GM23248 (cell line): Measurements from ENCODE around the gene PRCC.

Experiments
- EZH2 ChIP-seq: fragments of 200-600 bp; sonication (generic); IDR thresholded peaks from 2 replicates; pipeline ENCODE4 v1.6.1; 2018; ENCODE audit warnings: antibody characterized with exemption, mild to moderate bottlenecking; ENCODE audit not compliant: insufficient read depth, poor library complexity, severe bottlenecking
- EZH2phosphoT487 ChIP-seq: fragments of 200-600 bp; sonication (generic); IDR thresholded peaks from 2 replicates; pipeline ENCODE4 v1.6.1; 2018; ENCODE audit warnings: antibody characterized with exemption, moderate library complexity, mild to moderate bottlenecking, low read depth; ENCODE audit not compliant: insufficient read depth

DNA sequence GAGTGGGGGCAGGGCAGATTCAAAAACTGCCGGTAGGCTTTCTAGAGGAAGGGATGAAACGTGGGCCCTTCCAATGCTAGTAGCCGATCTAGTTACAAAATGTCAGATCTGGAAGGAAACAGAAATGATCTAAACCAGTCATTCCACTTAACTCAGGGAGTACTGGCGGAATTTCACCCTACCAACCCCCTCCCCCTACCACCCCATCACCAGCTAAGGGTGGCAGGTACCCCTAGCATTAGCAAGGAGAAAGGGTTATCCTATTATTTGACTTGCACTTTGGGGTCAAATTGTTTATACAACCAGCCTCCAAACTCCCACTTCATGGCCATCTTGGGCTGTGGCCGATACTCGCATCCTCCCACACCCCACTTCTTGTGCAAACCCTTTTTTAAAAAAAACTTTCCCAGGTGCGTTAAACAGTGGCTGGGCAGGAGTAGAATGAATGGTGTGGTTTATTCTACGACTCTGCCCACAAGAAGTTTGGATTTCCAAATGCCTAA lies 25.8 kb upstream of the PRCC start:
- TF ChIP-seq EZH2 (no peak), EZH2phosphoT487 (no peak)
